SHP77 treated with DMSO at 0.1 percent for 48 hours (cell line): ENCODE data around the gene XPNPEP2.

Experiments used
- DNase-seq: peaks from one replicate; lab custom pipeline; 2025; lab: John Stamatoyannopoulos, UW

XPNPEP2 gene

DNA sequence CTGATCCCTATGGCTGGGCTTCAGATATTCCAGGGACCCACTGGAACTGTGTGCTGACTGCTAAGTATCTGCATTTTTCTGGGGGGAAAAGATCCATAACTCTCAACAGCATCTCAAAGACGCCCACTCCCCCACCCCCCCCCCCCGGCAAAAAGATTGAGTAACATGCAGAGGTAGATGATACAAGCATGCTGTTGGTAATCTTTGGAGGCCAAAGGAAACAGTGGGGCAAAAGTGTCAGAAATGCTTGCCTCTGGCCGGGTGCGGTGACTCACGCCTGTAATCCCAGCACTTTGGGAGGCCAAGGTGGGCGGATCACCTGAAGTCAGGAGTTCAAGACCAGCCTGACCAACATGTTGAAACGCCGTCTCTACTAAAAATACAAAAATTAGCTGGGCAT lies 12.2 kb downstream of the XPNPEP2 start:
- no peak for DNase-seq

DNA sequence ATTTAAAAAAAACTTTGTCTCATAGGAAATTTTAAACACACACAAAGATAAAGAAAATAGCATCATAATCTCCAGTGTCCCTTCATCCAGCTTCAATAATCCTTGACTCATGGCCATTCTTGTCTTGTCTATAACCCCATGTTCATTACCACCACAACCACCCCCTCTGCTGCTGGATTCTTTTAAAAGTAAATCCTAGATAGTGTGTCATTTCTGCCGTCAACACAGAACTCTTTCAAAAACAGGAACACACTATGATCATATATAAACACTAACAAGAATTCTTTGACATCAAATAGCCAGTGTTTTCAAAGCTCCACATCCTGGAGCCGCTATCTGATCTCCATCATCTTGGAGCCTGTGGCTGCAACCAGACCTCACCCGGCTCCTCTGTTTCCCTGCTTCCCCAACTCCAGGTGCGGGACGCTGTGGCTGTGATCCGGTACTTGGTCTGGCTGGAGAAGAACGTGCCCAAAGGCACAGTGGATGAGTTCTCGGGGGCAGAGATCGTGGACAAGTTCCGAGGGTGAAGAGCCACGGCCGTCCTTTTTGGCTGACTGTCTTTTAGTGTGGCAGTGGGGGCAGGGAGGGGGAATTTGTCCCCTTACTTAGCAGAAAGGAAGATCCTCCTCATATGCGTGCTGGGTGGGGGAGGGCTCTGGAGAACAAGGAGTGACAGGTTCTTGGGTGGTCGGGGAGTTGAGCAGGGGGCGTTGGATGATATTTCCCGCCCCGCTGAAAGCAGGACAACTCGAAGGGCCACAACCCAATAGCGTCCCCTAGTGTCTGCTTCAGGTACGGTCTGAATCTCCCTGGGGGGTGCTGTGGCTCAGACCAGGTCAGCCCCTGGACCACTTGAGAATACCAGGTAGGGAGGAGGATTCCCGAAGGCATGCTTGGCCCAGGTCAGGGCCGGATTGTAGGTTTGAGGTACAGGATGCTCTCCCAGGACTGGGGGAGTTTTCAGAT lies 15.6 kb downstream of the XPNPEP2 start:
- no peak for DNase-seq

DNA sequence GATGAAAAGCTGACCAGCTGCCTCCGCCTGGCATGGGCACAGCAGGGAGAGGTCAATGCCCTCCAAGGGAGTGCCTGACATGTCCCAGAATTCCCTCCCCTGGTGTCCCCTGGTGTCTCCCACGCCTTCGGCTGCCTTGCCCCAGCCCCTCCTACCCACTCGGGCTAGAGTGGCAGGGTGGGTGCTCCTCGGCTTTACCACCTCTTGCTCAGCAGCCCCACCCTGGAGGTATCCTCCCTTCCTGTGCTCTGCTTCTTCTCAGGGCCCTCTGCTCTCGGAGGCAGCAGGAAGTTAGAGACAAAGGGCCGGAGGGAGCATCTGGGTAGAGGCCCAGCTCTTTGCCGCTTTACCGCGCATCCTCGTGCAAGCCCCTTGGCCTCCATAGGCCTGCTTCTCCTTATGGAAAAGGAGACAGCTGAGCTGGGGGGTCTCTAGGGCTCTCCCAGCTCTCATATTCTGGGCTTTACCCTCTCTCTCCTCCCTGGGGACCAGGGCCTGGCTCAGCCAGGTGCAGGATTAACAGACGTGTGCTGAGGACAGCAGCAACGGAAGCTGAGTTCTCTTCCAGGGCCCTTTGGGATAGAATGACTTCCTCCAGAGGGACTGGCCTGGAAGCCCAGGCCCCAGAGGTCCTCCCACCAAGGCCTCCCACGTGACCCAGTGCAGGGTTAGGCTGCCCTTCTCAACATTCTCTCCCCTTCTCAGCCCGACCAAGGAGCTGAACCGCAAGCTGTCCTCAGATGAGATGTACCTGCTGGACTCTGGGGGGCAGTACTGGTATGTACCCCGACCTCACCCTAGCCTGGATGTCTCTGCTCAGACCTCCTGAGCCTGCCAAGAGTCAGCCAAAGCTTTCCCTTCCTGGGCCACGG lies 17.2 kb downstream of the XPNPEP2 start:
- DNase-seq: no peak

DNA sequence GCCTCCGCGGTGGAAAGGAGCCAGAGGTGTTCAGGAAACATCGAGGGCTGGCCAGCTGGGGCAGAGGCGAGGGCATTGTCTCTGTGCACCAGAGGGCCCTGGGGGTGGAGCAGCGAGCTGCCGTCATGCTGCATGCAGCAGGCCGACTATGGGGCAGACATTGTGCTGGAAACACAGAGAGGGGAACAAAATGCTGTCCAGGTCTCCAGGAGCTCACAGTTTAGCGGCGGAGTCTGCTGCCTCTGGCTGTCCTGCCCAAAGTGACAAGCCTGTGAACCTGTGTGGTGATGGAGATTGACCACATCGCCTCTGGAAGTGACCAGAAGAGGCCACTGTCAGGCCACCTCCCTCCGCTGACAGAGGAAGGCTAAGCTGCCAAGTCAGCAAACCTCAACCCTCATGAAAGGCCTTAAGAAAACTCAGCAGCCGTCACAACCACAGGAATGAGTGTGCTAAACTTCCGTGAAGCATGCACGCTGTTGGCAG lies 20.8 kb downstream of the XPNPEP2 start:
- DNase-seq: no peak

DNA sequence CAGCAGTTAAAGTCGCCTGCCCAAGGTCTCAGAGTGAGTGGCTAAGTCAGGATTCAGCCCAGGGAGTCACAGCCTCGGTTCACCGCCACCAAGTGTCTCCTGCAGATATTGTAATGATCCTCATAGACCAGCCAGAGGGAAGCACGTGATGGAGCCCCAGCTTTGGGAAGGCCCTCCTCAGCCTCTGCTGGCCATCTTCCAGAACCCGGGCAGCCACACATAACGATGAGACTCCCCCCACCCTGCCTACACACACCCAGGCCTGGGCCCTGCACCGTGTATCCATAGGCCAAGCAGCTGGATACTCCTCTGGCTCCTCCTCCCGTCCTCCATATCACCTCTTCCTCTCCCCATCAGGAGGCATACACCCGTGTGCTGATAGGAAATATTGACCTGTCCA lies 21.4 kb downstream of the XPNPEP2 start:
- DNase-seq: no peak

DNA sequence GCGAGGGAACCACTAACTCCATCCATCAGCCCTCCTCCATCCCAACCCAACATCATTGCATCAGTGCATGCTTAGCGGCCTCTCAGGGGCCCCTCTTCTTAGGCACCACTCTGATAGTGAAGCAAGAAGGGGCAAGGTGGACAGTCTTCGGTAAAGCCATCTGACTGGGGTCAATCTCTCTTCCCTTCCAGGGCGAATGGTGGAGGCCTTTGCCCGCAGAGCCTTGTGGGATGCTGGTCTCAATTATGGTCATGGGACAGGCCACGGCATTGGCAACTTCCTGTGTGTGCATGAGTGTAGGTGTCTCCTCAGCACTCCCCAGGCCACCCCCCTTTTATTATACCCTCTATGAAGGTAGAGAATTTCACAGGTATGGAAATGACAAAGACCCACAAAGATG lies 22.2 kb downstream of the XPNPEP2 start:
- DNase-seq: no peak

DNA sequence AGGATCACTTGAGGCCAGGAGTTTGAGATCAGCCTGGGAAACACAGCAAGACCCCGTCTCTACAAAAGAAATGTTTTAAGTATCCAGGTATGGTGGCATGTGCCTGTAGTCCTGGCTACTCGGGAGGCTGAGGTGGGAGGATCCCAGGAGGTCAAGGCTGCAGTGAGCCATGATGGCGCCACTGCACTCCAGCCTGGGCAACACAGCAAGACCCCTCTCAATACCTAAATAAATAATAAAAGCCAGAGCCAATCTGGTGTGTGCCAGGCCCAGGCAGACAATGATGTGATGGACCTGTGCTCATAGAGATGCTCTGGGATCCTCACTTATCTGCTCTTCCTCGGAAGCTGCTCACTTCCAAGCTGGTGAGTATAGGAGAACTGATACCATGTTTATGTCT lies 22.8 kb downstream of the XPNPEP2 start:
- no peak for DNase-seq

DNA sequence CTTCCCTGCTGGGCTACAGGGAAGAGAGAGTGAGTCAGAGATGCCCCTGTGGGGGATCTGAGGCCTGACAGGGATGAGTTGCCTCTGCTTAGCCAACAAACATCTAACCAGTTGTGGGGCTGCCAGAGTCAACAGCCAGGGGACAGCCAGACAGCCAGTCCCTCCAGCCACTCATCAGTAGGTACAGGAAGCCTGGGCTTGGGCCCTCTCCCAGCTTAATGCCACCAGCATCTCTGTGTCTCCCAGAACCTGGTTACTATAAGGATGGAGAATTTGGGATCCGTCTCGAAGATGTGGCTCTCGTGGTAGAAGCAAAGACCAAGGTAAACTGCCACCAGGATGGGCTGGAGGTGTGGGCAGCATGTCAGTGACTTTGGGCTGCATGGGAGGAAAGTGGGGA lies 23.7 kb downstream of the XPNPEP2 start:
- no peak for DNase-seq

DNA sequence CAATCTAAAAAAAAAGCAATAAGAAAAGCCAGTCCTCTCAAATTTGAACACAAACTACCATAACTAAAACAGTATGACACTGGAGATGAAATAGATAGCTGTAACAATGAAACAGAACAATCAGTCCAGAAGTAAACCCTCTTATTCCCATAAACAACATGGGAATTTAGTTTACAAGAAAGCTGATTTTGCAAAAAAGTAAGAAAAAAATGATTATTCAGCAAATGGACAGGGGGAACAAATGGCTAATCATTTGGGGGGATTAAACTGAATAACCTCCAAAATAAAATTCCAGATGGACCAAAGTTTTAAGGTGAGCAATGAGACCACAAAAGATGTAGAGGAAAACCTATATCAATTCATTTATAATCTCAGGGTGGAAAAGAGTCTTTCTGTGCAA lies 24.9 kb downstream of the XPNPEP2 start:
- no peak for DNase-seq

DNA sequence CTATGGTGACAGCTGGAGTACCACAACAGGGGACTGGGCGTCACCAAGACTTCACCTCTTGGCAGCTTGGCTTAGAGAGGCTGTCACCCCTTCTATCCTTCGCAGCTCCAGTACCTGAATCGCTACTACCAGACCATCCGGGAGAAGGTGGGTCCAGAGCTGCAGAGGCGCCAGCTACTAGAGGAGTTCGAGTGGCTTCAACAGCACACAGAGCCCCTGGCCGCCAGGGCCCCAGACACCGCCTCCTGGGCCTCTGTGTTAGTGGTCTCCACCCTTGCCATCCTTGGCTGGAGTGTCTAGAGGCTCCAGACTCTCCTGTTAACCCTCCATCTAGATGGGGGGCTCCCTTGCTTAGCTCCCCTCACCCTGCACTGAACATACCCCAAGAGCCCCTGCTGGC lies 29.4 kb downstream of the XPNPEP2 start:
- DNase-seq: no peak

DNA sequence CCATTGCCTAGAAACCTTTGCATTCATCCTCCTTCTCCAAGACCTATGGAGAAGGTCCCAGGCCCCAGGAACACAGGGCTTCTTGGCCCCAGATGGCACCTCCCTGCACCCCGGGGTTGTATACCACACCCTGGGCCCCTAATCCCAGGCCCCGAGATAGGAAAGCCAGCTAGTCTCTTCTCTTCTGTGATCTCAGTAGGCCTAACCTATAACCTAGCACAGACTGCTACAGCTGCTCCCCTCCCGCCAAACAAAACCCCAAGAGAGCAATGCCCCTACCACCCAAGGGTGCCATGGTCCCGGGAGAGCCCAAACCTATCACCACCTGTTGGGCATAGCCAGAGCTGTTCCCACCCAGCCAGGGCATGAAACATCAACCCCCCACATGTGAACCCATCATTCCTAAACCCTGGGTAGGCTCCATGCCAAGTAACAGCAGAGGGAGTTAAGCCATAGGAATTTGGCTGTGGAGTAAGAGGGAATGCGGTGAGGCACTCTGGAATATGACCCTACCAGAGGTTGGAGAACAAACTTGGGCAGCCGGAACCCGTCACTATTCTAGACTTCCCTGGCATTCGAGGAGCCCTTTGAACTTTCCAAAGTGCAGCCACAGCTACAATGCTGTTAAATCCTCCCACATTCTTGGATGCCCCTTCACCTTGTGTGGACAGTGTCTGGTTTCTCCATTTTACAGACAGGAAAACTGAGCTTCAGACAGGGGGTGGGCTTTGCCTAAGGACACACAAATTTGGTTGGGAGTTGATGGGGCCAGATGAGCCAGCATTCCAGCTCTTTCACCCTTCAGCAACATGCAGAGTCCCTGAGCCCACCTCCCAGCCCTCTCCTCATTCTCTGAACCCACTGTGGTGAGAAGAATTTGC lies 30.0 kb downstream of the XPNPEP2 start:
- no peak for DNase-seq

DNA sequence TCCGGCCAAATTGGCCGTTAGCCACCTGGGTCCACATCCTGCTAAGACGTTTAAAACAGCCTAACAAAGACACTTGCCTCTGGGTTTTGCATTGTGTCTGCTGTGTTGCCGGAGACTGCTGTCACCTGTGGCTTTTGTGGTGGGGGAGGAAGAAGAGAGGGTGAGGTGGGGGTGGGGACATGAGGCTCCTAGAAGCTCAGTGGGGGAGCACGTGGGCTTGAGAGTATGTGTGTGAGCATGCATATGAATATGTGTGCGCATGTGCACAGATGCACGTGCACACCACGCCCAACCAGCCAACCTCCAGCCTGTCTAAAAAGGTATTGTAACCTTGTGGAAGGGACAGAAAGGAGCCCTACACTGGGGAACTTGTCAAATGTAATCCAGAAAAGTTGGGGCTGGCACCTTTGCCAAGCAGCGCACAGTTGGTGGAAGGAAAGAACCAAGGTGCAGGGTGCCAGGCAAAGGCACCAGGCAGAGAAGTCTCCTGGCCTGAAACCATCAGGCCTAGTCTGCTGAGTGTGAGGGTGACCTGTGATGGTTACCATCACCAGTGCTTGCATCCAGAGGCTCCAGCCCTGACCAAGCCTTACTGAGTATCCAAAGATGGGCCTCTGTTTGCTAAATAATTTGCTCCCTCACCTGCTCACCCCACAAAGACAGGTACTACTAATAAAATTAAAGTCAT lies 30.8 kb downstream of the XPNPEP2 start:
- DNase-seq: no peak

DNA sequence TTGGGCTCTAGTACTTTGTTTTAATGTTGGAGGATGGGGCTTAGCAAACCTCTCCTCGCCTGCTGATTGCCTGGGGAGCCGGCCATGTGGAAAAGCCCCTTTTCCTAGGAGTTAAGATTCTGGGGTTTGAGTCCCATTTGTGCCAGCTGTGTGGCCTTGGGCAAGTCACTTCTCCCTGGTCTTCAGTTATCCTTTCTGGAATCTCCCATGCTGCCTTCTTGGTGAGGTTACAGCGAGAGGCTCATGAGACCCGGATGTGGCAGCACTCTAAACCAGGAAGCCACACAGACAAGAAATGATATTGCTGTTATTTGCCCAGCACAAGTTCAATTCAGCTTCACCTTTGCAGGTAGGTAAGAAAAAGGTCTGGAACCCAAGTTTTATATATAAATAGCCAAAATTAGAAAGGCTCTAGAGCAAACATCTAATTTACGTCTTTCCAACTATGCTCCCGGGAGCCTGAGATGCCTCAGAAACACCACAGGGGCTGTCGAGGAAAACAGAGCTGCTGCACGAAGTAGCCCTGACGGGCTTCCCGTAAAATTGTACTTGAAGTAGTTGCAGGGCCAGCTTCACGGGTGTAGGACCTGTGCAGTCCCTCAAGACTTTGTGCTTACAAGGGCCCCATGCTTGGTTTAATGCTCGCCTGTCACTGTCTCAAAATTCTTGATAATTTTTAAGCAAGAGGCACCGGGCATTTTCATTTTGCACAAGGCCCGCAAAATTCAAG lies 32.7 kb downstream of the XPNPEP2 start:
- DNase-seq: no peak

DNA sequence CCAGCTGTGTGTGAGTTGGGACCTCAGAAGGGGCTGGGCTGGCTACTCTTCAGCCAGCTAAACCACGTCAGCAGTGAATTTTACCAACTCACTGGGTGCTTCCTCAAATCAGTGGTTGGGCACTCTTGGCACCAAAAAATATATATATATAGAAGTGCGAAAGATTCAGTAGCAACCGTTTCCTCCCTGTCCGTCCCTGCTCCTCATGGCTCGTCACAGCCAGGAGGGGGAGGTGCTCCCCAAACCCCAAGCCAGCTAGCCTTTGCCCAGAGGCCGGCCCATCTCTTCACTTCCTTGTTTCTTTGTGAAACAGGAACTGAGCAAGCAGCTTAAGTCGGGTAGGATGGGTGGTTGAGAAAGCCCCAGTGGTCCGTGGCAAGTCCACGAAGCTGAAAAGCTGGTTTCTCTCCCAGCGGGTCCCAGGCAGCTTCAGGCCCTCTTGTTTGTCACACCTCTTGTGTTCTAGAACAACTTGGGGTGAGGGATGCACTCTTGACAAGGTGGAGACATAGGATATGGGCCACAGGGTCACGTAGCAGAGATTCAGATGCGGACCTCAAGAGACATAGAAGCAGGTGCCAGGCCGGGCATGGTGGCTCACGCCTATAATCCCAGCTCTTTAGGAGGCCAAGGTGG lies 34.1 kb downstream of the XPNPEP2 start:
- no peak for DNase-seq

DNA sequence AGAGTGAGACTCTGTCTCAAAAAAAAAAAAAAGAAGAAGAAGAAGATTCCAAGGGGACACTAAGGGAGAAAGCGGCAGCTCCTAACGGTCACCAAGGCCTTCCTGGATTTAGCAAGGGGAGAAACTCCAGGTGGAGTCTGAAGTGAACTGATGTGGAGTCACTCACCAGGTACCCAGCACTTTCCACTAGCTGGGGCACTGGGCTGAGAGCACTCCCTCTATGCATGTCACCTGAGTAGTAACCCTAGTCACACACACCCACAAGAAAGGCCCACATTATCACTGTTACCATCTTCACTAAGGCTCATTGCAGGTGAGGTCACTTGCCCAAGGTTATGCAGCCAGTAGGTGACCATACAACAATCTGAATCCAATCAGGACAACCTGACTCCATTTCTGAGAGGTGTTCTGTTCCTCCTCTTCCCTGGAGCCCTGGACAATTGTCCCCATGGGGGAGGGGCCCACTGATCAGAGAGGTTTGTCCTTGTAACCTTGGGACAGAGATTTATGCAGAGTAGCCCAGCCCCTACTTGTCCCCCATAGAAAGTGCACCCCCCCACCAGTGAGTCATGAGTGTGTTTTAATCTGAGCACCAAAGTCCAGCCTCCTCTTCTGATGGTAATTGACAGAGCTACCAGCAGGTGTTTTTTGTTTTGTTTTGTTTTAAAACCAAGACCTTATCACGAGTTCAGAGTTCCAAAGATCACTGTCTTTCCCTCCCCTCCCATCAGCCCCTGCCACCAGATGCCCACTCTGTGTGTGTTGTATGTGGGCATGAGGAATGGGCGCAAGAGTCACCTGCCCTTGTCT lies 35.1 kb downstream of the XPNPEP2 start:
- no peak for DNase-seq

DNA sequence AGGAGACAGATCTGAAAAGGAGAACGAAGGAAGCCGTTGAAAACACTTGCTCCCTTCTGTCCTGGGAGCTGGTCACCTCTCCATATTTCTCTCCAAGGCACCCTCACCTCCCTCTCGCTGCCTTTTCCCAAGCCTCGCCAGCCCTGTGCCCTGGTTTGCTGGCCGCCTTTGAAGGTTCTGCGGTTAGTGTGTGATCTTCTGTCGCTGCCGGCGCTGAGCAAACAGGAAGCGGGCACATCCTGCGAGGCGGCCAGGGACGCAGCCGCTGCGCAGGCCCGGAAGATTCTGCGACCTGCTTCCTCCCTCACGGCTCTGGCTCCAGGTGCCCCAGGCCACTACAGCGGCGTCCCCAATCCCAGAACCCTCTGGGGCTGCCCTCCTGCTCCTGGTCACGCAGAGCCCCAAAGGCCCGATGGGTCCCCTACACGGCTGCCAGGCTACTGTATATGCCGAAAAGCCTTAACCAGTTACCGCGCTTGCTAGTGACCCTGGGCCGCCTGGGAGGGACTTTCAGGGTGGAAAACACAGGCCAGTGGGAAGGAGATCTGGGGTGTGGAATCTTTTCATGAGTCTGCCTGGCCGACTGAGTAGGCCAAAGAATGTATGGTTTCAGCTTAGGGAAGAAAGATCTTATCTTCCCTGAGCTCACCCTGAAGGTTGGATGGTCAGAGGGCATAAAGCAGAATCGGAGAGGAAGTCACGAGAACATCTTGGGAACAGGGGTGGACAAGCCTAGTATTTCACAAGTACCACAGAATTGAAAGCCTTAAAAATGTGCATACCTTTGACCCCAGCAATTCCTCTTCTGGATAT lies 38.6 kb downstream of the XPNPEP2 start:
- no peak for DNase-seq

DNA sequence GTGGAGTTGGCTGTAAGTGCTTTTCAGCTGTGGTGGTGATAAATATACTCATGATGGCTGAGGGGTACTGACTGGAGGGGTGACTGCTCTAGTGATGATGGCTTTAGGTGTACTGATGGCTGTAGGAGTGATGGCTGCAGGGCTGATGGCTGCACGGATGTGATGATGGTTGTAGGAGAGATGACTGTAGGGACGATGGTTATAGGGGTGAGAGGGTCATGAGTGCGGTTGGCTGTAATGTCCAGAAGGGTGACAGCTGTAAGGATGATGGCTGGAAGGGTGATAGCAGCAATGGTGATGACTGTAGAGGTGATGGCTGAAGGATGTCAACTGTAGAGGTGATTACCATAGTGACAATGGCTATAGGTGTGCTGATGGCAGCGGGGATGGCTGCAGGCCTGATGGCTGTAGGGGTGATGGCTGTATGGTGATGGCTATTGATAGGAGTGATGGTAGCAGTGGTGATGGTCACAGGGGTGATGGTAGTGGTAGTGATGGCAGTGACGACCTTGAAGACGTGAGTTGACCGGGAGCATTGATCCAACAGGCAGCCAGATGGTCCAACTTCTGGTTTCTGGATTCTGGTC lies 40.4 kb downstream of the XPNPEP2 start:
- DNase-seq: no peak

DNA sequence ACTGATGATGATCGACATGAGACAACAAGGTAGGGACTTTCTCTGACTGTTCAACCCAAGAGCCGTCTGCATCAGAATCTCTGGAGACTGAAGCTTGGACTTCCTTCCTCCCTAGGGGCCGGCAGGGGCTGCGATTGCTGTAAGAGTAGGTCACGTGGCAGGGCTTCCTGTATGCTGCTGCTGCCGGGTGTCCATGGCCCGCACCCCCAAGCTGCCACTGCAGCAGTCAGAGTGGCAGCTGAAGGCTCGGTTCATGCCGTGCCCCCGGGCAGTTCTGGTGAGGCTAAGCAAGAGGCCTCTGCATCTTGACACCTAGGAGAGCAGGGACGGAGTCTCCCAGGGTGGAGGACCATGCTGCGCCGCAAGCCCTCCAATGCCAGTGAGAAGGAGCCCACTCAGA lies 41.0 kb downstream of the XPNPEP2 start, which contains the start of gene SASH3:
TSS of gene SASH3 (plus strand) at position 203 of the 400 bp plus-strand sequence. CDS start at position 352, 149 bp downstream.
- DNase-seq: no peak
